Mesenchymal stem cell (in vitro differentiated cells and primary cell): ENCODE data around the gene NOXO1.
A peak's percentile ranks its signal among the peaks of the same experiment; 100 is the strongest.

Source experiments
- DNase-seq: peaks from one replicate; pipeline ENCODE4 v3.0.0-alpha.2; 2013
- H2AFZ ChIP-seq: one replicate; pipeline ENCODE4 v1.6.1; 2013; ENCODE audit warnings: low read depth, mild to moderate bottlenecking, control low read depth, inconsistent platforms, low read length, moderate library complexity
- H2AK5ac ChIP-seq: 2 replicates; pipeline ENCODE4 v1.6.1; 2013; ENCODE audit warnings: low read length, moderate library complexity, mild to moderate bottlenecking, inconsistent platforms; ENCODE audit not compliant: severe bottlenecking
- H2BK120ac ChIP-seq: one replicate; pipeline ENCODE4 v1.6.1; 2013; ENCODE audit warnings: low read depth, mild to moderate bottlenecking, inconsistent platforms, low read length, moderate library complexity
- H2BK12ac ChIP-seq, 2 experiments: one replicate each; pipeline ENCODE4 v1.6.1; 2013; ENCODE audit warnings: inconsistent platforms in 2 of 2, low read length in 2 of 2, mild to moderate bottlenecking in 2 of 2, moderate library complexity in 2 of 2, control low read depth in 1 of 2
- H2BK15ac ChIP-seq: one replicate; pipeline ENCODE4 v1.6.1; 2013; ENCODE audit warnings: mild to moderate bottlenecking, low read depth, inconsistent platforms; ENCODE audit not compliant: poor library complexity, severe bottlenecking
- H2BK5ac ChIP-seq: 2 replicates; pipeline ENCODE4 v1.6.1; 2013; ENCODE audit warnings: low read depth, mild to moderate bottlenecking, low read length, control low read depth, inconsistent platforms; ENCODE audit not compliant: poor library complexity, severe bottlenecking
- H3K14ac ChIP-seq, 2 experiments: one replicate each; pipeline ENCODE4 v1.6.1; 2013; ENCODE audit warnings: inconsistent platforms in 2 of 2, low read length in 2 of 2, control low read depth in 1 of 2, mild to moderate bottlenecking in 1 of 2, moderate library complexity in 1 of 2
- H3K18ac ChIP-seq, 2 experiments: one replicate each; pipeline ENCODE4 v1.6.1; 2013; ENCODE audit warnings: inconsistent platforms in 2 of 2, low read length in 2 of 2, control low read depth in 1 of 2, low read depth in 1 of 2, mild to moderate bottlenecking in 1 of 2
- H3K23ac ChIP-seq, 2 experiments: one replicate each; pipeline ENCODE4 v1.6.1; 2013; ENCODE audit warnings: inconsistent platforms in 2 of 2, low read length in 2 of 2, mild to moderate bottlenecking in 2 of 2, moderate library complexity in 2 of 2, control low read depth in 1 of 2
- H3K27ac ChIP-seq: 2 replicates; pipeline ENCODE4 v1.5.1; 2013; ENCODE audit warnings: mild to moderate bottlenecking, moderate library complexity, low read length, control low read depth, inconsistent platforms; ENCODE audit not compliant: poor library complexity, severe bottlenecking
- H3K27me3 ChIP-seq, 2 experiments: 2 replicates each; pipeline versions ENCODE4 v1.6.1 to v1.7.0; 2013; ENCODE audit warnings: low read length in 2 of 2, mild to moderate bottlenecking in 2 of 2, moderate library complexity in 2 of 2, control low read depth in 1 of 2, inconsistent platforms in 1 of 2; ENCODE audit not compliant: control insufficient read depth in 1 of 2, insufficient read depth in 1 of 2
- H3K36me3 ChIP-seq, 2 experiments: 2 replicates each; pipeline versions ENCODE4 v1.6.1 to v1.7.0; 2013; ENCODE audit warnings: low read length in 2 of 2, control low read depth in 1 of 2, inconsistent platforms in 1 of 2, low read depth in 1 of 2, mild to moderate bottlenecking in 1 of 2; ENCODE audit not compliant: insufficient read depth in 2 of 2, control insufficient read depth in 1 of 2
- H3K4ac ChIP-seq, 2 experiments: one replicate each; pipeline ENCODE4 v1.6.1; 2013; ENCODE audit warnings: inconsistent platforms in 2 of 2, low read length in 2 of 2, mild to moderate bottlenecking in 2 of 2, moderate library complexity in 2 of 2, control low read depth in 1 of 2, low read depth in 1 of 2
- H3K4me1 ChIP-seq: 2 replicates; pipeline ENCODE4 v1.6.1; 2013; ENCODE audit warnings: low read depth, low read length, control low read depth; ENCODE audit not compliant: control insufficient read depth, insufficient read depth
- H3K4me2 ChIP-seq: 2 replicates; pipeline ENCODE4 v1.6.1; 2013; ENCODE audit warnings: low read length, mild to moderate bottlenecking, inconsistent platforms; ENCODE audit not compliant: poor library complexity, severe bottlenecking
- H3K4me3 ChIP-seq, 2 experiments: 2 replicates each; pipeline versions ENCODE4 v1.5.1 to v1.7.0; 2013; ENCODE audit warnings: low read length in 2 of 2, mild to moderate bottlenecking in 2 of 2, control low read depth in 1 of 2, low read depth in 1 of 2; ENCODE audit not compliant: insufficient read depth in 1 of 2
- H3K79me1 ChIP-seq: replicated peaks from 2 replicates; pipeline ENCODE4 v1.6.1; 2013; ENCODE audit warnings: mild to moderate bottlenecking, control low read depth, low read length, inconsistent platforms; ENCODE audit not compliant: poor library complexity, severe bottlenecking
- H3K9ac ChIP-seq: 2 replicates; pipeline ENCODE4 v1.7.0; 2013; ENCODE audit warnings: mild to moderate bottlenecking, low read length, moderate library complexity
- H3K9me3 ChIP-seq: 2 replicates; pipeline ENCODE4 v1.7.0; 2013; ENCODE audit warnings: mild to moderate bottlenecking, low read length; ENCODE audit not compliant: control insufficient read depth
- H4K8ac ChIP-seq: one replicate; pipeline ENCODE4 v1.6.1; 2013; ENCODE audit warnings: inconsistent platforms, mild to moderate bottlenecking, low read length, moderate library complexity
- H4K91ac ChIP-seq: one replicate; pipeline ENCODE4 v1.6.1; 2013; ENCODE audit warnings: mild to moderate bottlenecking, low read length, inconsistent platforms
- whole genome bisulfite sequencing: methylation state at CpG from one replicate; pipeline ENCODE4 v1.1.7; 2013; ENCODE audit warnings: mixed read lengths; 5-methylcytosine and 5-hydroxymethylcytosine counted together

NOXO1 gene

GRCh38 chr16:1953734-1954133, 27.5 kb downstream of the NOXO1 start:
- Histone ChIP-seq H3K4me3 (no peak overlapping the region), H3K79me1 (no peaks in the 10 kb centered on the region), H3K9me3 (no peaks in the 10 kb centered on the region), H2BK15ac (no peak overlapping the region), H3K4ac (no peak overlapping the region), H2BK120ac (no peak overlapping the region), H3K14ac (peak overlapping the region in 1 of 2 experiments; percentile 3), H3K23ac (no peak overlapping the region), H3K27ac (no peak overlapping the region), H4K8ac (no peak overlapping the region), H3K4me2 (no peak overlapping the region), H3K18ac (no peak overlapping the region), H2AK5ac (no peak overlapping the region), H3K36me3 (no peaks in the 10 kb centered on the region), H2AFZ (no peak overlapping the region), H2BK12ac (no peak overlapping the region), H3K9ac (no peak overlapping the region), H4K91ac (no peak overlapping the region), H3K4me1 (peaks cover 10% of the 10 kb centered on the region), H3K27me3 (peaks cover 0 to 6% of the 10 kb centered on the region in 2 experiments), H2BK5ac (no peak overlapping the region)
- 93% methylated on average over 22 of the region's 22 CpGs for WGBS
- no peak for DNase-seq

- H2BK120ac ChIP-seq: no peak overlapping the region
- H3K23ac ChIP-seq: no peak overlapping the region
- no peak overlapping the region for H2BK15ac ChIP-seq
- no peaks in the 10 kb centered on the region for H3K79me1 ChIP-seq
- no peak overlapping the region for H3K18ac ChIP-seq
- WGBS: 88% methylated on average over 19 of the region's 19 CpGs
- no peaks in the 10 kb centered on the region for H3K36me3 ChIP-seq
- H3K4me3 ChIP-seq: no peak overlapping the region
- no peak overlapping the region for H4K8ac ChIP-seq
- H2AK5ac ChIP-seq: no peak overlapping the region
- peak overlapping the region; percentile 36 for H2AFZ ChIP-seq
- H3K4ac ChIP-seq: no peak overlapping the region
- peaks cover 0 to 3% of the 10 kb centered on the region in 2 experiments for H3K27me3 ChIP-seq
- H2BK12ac ChIP-seq: no peak overlapping the region
- no peak overlapping the region for H3K14ac ChIP-seq
- H3K4me1 ChIP-seq: peaks cover 7% of the 10 kb centered on the region
- no peak overlapping the region for H3K9ac ChIP-seq
- H3K9me3 ChIP-seq: no peaks in the 10 kb centered on the region
- no peak overlapping the region for H3K4me2 ChIP-seq
- no peak overlapping the region for H2BK5ac ChIP-seq
- no peak for DNase-seq
- H4K91ac ChIP-seq: no peak overlapping the region
- no peak overlapping the region for H3K27ac ChIP-seq
Observed at GRCh38 chr16:1950559-1950958, 30.7 kb downstream of the NOXO1 start.

- no peak overlapping the region for H3K18ac ChIP-seq
- no peak overlapping the region for H3K14ac ChIP-seq
- H2BK12ac ChIP-seq: no peak overlapping the region
- H2BK5ac ChIP-seq: no peak overlapping the region
- DNase-seq: no peak
- H3K4me2 ChIP-seq: no peak overlapping the region
- no peak overlapping the region for H4K91ac ChIP-seq
- no peak overlapping the region for H3K27ac ChIP-seq
- no peak overlapping the region for H3K23ac ChIP-seq
- H3K27me3 ChIP-seq: peaks cover 0 to 3% of the 10 kb centered on the region in 2 experiments
- 87% methylated on average over 7 of the region's 7 CpGs for WGBS
- no peak overlapping the region for H3K4ac ChIP-seq
- H3K4me3 ChIP-seq: no peak overlapping the region
- H3K79me1 ChIP-seq: no peaks in the 10 kb centered on the region
- H4K8ac ChIP-seq: no peak overlapping the region
- H3K9ac ChIP-seq: no peak overlapping the region
- no peaks in the 10 kb centered on the region for H3K36me3 ChIP-seq
- H2BK120ac ChIP-seq: no peak overlapping the region
- peak overlapping the region; percentile 36 for H2AFZ ChIP-seq
- H2AK5ac ChIP-seq: no peak overlapping the region
- H3K4me1 ChIP-seq: peaks cover 7% of the 10 kb centered on the region
- H2BK15ac ChIP-seq: no peak overlapping the region
- no peaks in the 10 kb centered on the region for H3K9me3 ChIP-seq
Observed at GRCh38 chr16:1950047-1950446, 31.2 kb downstream of the NOXO1 start.

GRCh38 chr16:1949507-1949906, 31.8 kb downstream of the NOXO1 start:
- Histone ChIP-seq H3K27me3 (peaks cover 0 to 3% of the 10 kb centered on the region in 2 experiments), H3K79me1 (no peaks in the 10 kb centered on the region), H3K36me3 (no peaks in the 10 kb centered on the region), H3K9me3 (no peaks in the 10 kb centered on the region), H4K8ac (no peak overlapping the region), H3K4me1 (peaks cover 7% of the 10 kb centered on the region), H2AFZ (no peak overlapping the region), H2BK5ac (no peak overlapping the region), H3K18ac (no peak overlapping the region), H4K91ac (no peak overlapping the region), H2BK15ac (no peak overlapping the region), H3K4me2 (no peak overlapping the region), H2BK12ac (no peak overlapping the region), H2AK5ac (no peak overlapping the region), H3K4ac (no peak overlapping the region), H3K9ac (no peak overlapping the region), H3K14ac (no peak overlapping the region), H3K4me3 (no peak overlapping the region), H2BK120ac (no peak overlapping the region), H3K27ac (no peak overlapping the region), H3K23ac (no peak overlapping the region)
- WGBS: 91% methylated on average over 11 of the region's 11 CpGs
- no peak for DNase-seq
